Caco-2 (cell line): ENCODE results near the gene STON2. TPM values are rescaled to one million over a fixed set of nuclear protein-coding genes. Genes with fewer than 3 reads are reported as not detected.

Source experiments
- BruUV-seq: library from RNA; stranded (reverse); fragments of 400-500 nt; replicated peaks from 2 replicates; lab custom pipeline; 2021; lab: Mats Ljungman, UMichigan
- CTCF ChIA-PET: fragments of 300-600 bp; sonication (Branson Sonifier 250); formaldehyde crosslinking; loops from one replicate; lab custom pipeline; 2022; ENCODE audit warnings: antibody characterized with exemption; lab: Charles Lee
- POLR2A ChIA-PET: fragments of 300-600 bp; sonication (Branson Sonifier 250); formaldehyde crosslinking; loops from one replicate; lab custom pipeline; 2022; ENCODE audit warnings: antibody characterized with exemption; lab: Charles Lee
- DNase-seq, 2 experiments: peaks; one replicate each; pipeline versions ENCODE4 v3.0.0 to v3.0.0-alpha.2; 2020 to 2022
- H3K27me3 ChIP-seq: replicated peaks from 2 replicates; pipeline ENCODE4 v1.6.0; 2011; ENCODE audit warnings: low read length; ENCODE audit not compliant: control insufficient read depth, insufficient read depth
- H3K36me3 ChIP-seq: 2 replicates; pipeline ENCODE4 v1.5.1; 2011; ENCODE audit warnings: low read length; ENCODE audit not compliant: control insufficient read depth, insufficient read depth
- H3K4me1 ChIP-seq: fragments of 250-450 bp; sonication (Bioruptor Pico); 2 replicates; pipeline ENCODE4 v1.5.1; 2020; ENCODE audit warnings: mild to moderate bottlenecking
- H3K4me3 ChIP-seq: 2 replicates; pipeline ENCODE4 v1.5.1; 2011; ENCODE audit warnings: low read depth, mild to moderate bottlenecking, control low read depth, low read length
- H3K9me3 ChIP-seq: fragments of 250-450 bp; sonication (Bioruptor Pico); 2 replicates; pipeline ENCODE4 v1.5.1; 2020; ENCODE audit warnings: mild to moderate bottlenecking, moderate library complexity
- H3K27ac Mint-ChIP-seq: one replicate; pipeline ENCODE4 v1.8.0; 2022; ENCODE audit warnings: mixed read lengths; ENCODE audit not compliant: unreplicated experiment
- H3K27me3 Mint-ChIP-seq: one replicate; pipeline ENCODE4 v1.8.0; 2022; ENCODE audit warnings: mixed read lengths; ENCODE audit not compliant: insufficient read depth, unreplicated experiment
- H3K36me3 Mint-ChIP-seq: one replicate; pipeline ENCODE4 v1.8.0; 2022; ENCODE audit warnings: mild to moderate bottlenecking, mixed read lengths; ENCODE audit not compliant: insufficient read depth, unreplicated experiment
- H3K4me1 Mint-ChIP-seq: one replicate; pipeline ENCODE4 v1.8.0; 2022; ENCODE audit warnings: low read depth, mixed read lengths; ENCODE audit not compliant: unreplicated experiment
- H3K4me3 Mint-ChIP-seq: one replicate; pipeline ENCODE4 v1.8.0; 2022; ENCODE audit warnings: mild to moderate bottlenecking, moderate library complexity, mixed read lengths; ENCODE audit not compliant: unreplicated experiment
- H3K9me3 Mint-ChIP-seq: one replicate; pipeline ENCODE4 v1.8.0; 2022; ENCODE audit warnings: mixed read lengths; ENCODE audit not compliant: unreplicated experiment
- intact Hi-C: fragments of 100-400 bp; cut with micrococcal nuclease; formaldehyde crosslinking; loops from one replicate; pipeline ENCODE4 v1.10.0; 2022; ENCODE audit not compliant: unreplicated experiment
- total RNA-seq: library from RNA; stranded (reverse); gene quantifications from 2 replicates; pipeline ENCODE4 v1.2.3, GENCODE V29; 2022
- TF ChIP-seq, protein P1 (sequence below), 2 experiments: fragments of 200-600 bp in 1 of 2; IDR thresholded peaks; 1 replicate in 1 of 2; 2 replicates in 1 of 2; pipeline versions ENCODE4 v1.5.1 to v1.8.0; 2011 to 2022; ENCODE audit warnings: antibody characterized with exemption in 1 of 2, control low read depth in 1 of 2, inconsistent platforms in 1 of 2, low read depth in 1 of 2, low read length in 1 of 2, mild to moderate bottlenecking in 1 of 2, moderate library complexity in 1 of 2; ENCODE audit not compliant: insufficient read depth in 1 of 2, severe bottlenecking in 1 of 2, unreplicated experiment in 1 of 2

The STON2 gene
- total RNA-seq, 1 experiment from 2014 or later = 43.5 TPM

DNA sequence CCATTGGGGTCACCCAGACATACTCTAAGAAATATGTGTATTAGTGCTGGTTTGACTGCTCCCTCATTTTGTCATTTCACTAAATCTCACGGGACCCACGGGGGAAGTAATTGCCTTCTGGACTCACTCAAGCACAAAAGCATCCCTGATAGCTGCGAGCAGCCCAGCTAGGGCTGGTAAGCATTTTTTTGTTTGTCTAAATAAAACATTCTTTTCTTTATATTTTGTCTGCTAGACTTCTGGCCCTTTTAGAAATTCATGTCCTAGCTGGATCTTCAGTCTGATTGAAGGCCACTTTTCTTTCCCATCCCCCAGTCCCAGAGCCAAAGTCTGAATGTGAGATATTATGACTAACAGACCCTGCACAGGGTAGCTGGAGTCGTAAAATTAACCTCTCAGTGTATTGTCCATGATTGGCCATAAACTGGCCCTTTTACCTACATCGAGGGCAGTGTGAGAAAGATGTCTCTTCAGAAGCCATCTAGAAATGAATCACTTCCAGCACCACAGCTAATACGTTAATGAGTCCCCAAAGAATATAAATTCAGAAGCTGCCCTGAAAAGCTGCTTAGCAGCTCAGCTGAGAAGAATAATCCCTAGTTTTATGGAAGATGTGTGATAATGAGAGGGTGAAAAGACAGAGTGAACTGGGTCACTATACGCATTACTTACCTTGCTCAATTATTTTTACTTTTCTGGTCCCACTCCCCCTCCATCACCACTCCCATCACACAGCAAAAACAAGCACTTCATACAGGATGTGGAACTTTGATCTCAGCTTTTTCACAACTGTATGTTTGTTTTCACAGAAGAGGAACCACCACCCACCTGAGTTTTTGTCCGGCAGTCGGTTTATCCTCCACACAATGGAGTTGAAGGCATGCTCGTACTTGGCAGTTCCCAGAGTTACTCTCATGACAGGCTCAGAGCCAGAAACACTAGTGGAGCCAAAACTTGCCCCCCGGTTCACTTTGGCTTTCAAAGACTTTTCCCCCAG, 123.8 kb downstream of the STON2 start:
- H3K27me3 Mint-ChIP-seq = no peaks in the 10 kb centered on the region
- Histone ChIP-seq H3K36me3 (no peaks in the 10 kb centered on the region; the same call in 1 of the 2 replicates), H3K4me1 (no peaks in the 10 kb centered on the region), H3K27me3 (no peaks in the 10 kb centered on the region), H3K4me3 (no peak overlapping the region), H3K9me3 (no peaks in the 10 kb centered on the region)
- no peak for DNase-seq
- ChIA-PET CTCF (no interaction called here), POLR2A (no interaction called here)
- H3K9me3 Mint-ChIP-seq = no peaks in the 10 kb centered on the region
- intact Hi-C loops = no loop called here
- peaks cover 7% of the 10 kb centered on the region for H3K4me1 Mint-ChIP-seq
- H3K36me3 Mint-ChIP-seq = peaks cover 7% of the 10 kb centered on the region
- H3K4me3 Mint-ChIP-seq = no peak overlapping the region
- H3K27ac Mint-ChIP-seq = no peak overlapping the region
- BruUV-seq = no TSS peak
- TF ChIP-seq, protein P1, sequence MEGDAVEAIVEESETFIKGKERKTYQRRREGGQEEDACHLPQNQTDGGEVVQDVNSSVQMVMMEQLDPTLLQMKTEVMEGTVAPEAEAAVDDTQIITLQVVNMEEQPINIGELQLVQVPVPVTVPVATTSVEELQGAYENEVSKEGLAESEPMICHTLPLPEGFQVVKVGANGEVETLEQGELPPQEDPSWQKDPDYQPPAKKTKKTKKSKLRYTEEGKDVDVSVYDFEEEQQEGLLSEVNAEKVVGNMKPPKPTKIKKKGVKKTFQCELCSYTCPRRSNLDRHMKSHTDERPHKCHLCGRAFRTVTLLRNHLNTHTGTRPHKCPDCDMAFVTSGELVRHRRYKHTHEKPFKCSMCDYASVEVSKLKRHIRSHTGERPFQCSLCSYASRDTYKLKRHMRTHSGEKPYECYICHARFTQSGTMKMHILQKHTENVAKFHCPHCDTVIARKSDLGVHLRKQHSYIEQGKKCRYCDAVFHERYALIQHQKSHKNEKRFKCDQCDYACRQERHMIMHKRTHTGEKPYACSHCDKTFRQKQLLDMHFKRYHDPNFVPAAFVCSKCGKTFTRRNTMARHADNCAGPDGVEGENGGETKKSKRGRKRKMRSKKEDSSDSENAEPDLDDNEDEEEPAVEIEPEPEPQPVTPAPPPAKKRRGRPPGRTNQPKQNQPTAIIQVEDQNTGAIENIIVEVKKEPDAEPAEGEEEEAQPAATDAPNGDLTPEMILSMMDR (IDR thresholded peaks at IDR 0.05; ENCODE audit: insufficient read depth in 1 of 2, low read depth in 1 of 2, low read length in 1 of 2, severe bottlenecking in 1 of 2, unreplicated experiment in 1 of 2) = no peak

DNA sequence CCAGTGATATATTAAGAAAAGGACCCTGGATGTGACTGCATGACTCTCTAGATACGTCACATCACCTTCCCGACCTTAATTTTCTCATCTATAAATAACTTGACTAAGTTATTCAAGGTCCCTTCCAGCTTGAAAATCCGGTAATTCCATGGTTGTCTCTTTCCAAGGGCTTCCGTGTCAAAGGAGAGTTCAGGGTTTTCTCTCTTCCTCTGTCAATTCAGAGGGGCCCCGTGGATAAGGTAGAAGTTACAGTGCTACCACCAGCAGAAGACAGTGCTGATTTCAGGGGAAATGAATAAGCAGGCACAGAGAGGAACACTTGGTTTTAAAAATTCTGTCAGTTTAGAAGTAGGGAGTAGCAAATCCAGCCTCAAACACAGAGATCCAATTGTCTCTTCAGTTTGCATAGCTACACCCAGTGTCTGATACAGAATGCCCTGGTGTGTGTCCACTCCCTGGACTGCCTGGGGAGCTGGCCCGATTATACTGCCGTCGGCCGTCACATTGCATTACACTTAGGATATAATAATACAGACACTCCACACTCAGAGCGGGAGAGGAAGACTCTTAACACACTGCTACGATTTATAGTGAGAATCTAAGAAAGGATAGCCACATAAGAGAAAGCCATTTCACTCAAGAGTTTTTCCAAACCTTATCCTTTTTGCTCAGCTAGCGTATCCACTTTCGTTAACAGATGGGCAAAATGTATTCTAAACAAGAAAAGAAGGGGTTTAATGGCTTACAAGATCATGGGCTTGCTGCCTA, 124.6 kb downstream of the STON2 start:
- intact Hi-C loops = no loop called here
- Histone ChIP-seq H3K9me3 (no peaks in the 10 kb centered on the region), H3K36me3 (no peaks in the 10 kb centered on the region; the same call in 1 of the 2 replicates), H3K4me1 (no peaks in the 10 kb centered on the region), H3K27me3 (no peaks in the 10 kb centered on the region), H3K4me3 (no peak overlapping the region)
- CTCF ChIA-PET = no interaction called here
- peaks cover 7% of the 10 kb centered on the region for H3K4me1 Mint-ChIP-seq
- DNase-seq = no peak
- BruUV-seq = no TSS peak
- H3K27me3 Mint-ChIP-seq = no peaks in the 10 kb centered on the region
- no peak overlapping the region for H3K27ac Mint-ChIP-seq
- H3K4me3 Mint-ChIP-seq = no peak overlapping the region
- TF ChIP-seq, protein P1 (IDR thresholded peaks at IDR 0.05; ENCODE audit: insufficient read depth in 1 of 2, low read depth in 1 of 2, low read length in 1 of 2, severe bottlenecking in 1 of 2, unreplicated experiment in 1 of 2) = no peak
- H3K9me3 Mint-ChIP-seq = no peaks in the 10 kb centered on the region
- POLR2A ChIA-PET = no interaction called here
- H3K36me3 Mint-ChIP-seq = peaks cover 7% of the 10 kb centered on the region

DNA sequence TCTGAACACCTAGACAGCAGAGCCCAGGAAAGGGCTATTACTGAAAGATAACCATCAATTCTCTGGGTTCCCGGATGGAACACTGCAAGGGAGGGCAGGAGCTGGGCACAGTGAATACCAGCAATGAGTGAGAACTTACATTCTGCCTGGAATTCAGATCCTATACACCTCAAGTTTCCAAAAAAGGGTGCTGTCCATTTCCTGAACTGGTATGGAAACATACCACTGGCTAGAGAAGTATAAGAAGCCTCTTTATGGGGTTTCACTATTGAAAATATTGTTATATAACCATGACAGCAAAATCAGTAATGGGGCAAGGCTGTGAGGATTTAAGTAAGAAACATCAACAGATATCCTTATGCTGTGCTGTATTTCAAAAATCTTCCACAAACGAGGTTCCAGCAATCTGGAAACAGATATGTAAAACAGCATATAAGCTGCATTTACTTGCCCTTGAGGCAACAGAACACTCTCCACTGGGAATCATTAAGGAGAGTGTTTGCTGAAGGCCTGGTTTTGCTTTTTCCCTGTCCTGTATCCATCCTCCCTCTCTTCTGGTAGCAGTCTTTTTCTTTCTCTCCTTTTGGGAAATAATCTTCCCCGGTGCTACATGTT, 126.1 kb downstream of the STON2 start:
- no peak for DNase-seq
- H3K27ac Mint-ChIP-seq = no peak overlapping the region
- peaks cover 7% of the 10 kb centered on the region for H3K36me3 Mint-ChIP-seq
- TF ChIP-seq, protein P1 (IDR thresholded peaks at IDR 0.05; ENCODE audit: insufficient read depth in 1 of 2, low read depth in 1 of 2, low read length in 1 of 2, severe bottlenecking in 1 of 2, unreplicated experiment in 1 of 2) = no peak
- H3K4me3 ChIP-seq = no peak overlapping the region
- no TSS peak for BruUV-seq
- H3K4me1 ChIP-seq = peaks cover 3% of the 10 kb centered on the region
- no peaks in the 10 kb centered on the region for H3K9me3 ChIP-seq
- ChIA-PET POLR2A (no interaction called here), CTCF (no interaction called here)
- H3K4me1 Mint-ChIP-seq = peaks cover 12% of the 10 kb centered on the region
- intact Hi-C loops = no loop called here
- no peaks in the 10 kb centered on the region for H3K27me3 ChIP-seq
- no peaks in the 10 kb centered on the region for H3K9me3 Mint-ChIP-seq
- no peaks in the 10 kb centered on the region; the same call in 1 of the 2 replicates for H3K36me3 ChIP-seq
- H3K4me3 Mint-ChIP-seq = no peak overlapping the region
- H3K27me3 Mint-ChIP-seq = no peaks in the 10 kb centered on the region
